Measurements from ENCODE around the gene RTN4IP1. TPM values are rescaled to one million over a fixed set of nuclear protein-coding genes. Genes with fewer than 3 reads are reported as not detected.

Gene RTN4IP1
- total and polyA plus RNA-seq, 2 of the 13 experiments (the other 11 are each of a cell fraction or from before 2014, with no cell fraction given) = 5.5 to 17.2 TPM

- TF ChIP-seq ZNF749 (CRISPR knock-in tag; IDR thresholded peaks at IDR 0.05; ENCODE audit: borderline replicate concordance) = no peak
- TF ChIP-seq HIC2 (CRISPR knock-in tag; IDR thresholded peaks at IDR 0.05; ENCODE audit: low read depth) = no peak
- TF ChIP-seq CHD2 (IDR thresholded peaks at IDR 0.05; ENCODE audit: low read depth, low read length) = no peak
- TF ChIP-seq, protein P1, sequence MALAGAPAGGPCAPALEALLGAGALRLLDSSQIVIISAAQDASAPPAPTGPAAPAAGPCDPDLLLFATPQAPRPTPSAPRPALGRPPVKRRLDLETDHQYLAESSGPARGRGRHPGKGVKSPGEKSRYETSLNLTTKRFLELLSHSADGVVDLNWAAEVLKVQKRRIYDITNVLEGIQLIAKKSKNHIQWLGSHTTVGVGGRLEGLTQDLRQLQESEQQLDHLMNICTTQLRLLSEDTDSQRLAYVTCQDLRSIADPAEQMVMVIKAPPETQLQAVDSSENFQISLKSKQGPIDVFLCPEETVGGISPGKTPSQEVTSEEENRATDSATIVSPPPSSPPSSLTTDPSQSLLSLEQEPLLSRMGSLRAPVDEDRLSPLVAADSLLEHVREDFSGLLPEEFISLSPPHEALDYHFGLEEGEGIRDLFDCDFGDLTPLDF (CRISPR knock-in tag; IDR thresholded peaks at IDR 0.05) = no peak
- TF ChIP-seq ZSCAN30 (CRISPR knock-in tag; IDR thresholded peaks at IDR 0.05) = no peak
- no peak for TF ChIP-seq HDAC1 (CRISPR knock-in tag; IDR thresholded peaks at IDR 0.05)
Measured at GRCh38 chr6:106546261-106546690, 83.0 kb downstream of the RTN4IP1 start (continued).

DNA sequence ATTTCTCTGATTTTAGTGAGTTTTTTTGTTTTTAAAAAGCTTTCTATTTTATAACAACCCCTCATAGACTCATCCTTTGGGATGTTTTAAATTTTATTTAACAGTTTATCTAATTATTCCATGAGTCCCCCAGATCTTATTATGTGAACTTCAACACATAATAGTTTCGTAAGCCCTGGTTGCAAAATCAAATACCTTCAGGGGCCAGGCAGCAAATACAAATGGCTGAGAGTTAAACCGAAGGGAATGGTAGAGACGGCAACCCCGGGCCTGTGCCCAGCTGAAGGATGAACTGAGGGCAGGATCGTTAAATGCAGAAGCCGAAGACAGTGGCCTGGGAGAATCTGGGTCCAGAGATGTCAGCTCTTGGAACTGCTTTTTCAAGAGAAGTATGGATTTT, 88.4 kb downstream of the RTN4IP1 start:
- no peaks in the 10 kb centered on the region for H4K20me1 ChIP-seq (ENCODE audit: insufficient read depth, low read length)
- ChIA-PET CTCF (ENCODE audit: low intra/inter-chr PET ratio, low total read pairs) (no interaction called here), POLR2A (no interaction called here)
- H3K27ac ChIP-seq (ENCODE audit: extremely low read length, insufficient read depth, low read length) = peak overlapping the region; percentile 72
- ATAC-seq (peak; percentile 83), DNase-seq (ENCODE audit: low spot score) (peak; percentile 80), FAIRE-seq (no peak)
- H2AFZ ChIP-seq (ENCODE audit: low read length) = no peak overlapping the region
- H3K9ac ChIP-seq (ENCODE audit: insufficient read depth, low read depth, low read length) = no peak overlapping the region
- peaks cover 5 to 15% of the 10 kb centered on the region in 2 experiments; a peak in 3 of 5 replicates for H3K36me3 ChIP-seq (replicated peaks in 1 of 2; ENCODE audit: control insufficient read depth in 1 of 2, insufficient read depth in 2 of 2, low read length in 2 of 2)
- H3K4me2 ChIP-seq (ENCODE audit: low read depth, low read length) = peak overlapping the region; percentile 49
- H3K9me3 ChIP-seq (ENCODE audit: low read length) = no peaks in the 10 kb centered on the region
- H3K27me3 ChIP-seq (ENCODE audit: control insufficient read depth in 1 of 2, insufficient read depth in 2 of 2, low read length in 2 of 2) = no peaks in the 10 kb centered on the region
- BruUV-seq (replicated peaks) = no TSS peak
- in situ Hi-C loops (cut with HindIII; ENCODE audit: extremely low pct_ligation_motif_present, low pct_unique_long_range_greater_than_20kb) (no loop called here), intact Hi-C loops (cut with micrococcal nuclease; ENCODE audit: unreplicated experiment) (no loop called here)
- H3K4me3 ChIP-seq (replicated peaks in 1 of 3; ENCODE audit: insufficient read depth in 1 of 3, low read depth in 2 of 3, low read length in 3 of 3) = no peak overlapping the region
- WGBS (ENCODE audit: low lambda C conversion rate) = 16% methylated on average over 6 of the region's 6 CpGs
- peaks cover 34% of the 10 kb centered on the region for H3K4me1 ChIP-seq (ENCODE audit: insufficient read depth, low read length)
- no peaks in the 10 kb centered on the region for H3K79me2 ChIP-seq (ENCODE audit: insufficient read depth, low read length)
- TF ChIP-seq SRSF4 (IDR thresholded peaks at IDR 0.05; ENCODE audit: low read depth, low read length, poor library complexity, severe bottlenecking) = no peak
- no peak for TF ChIP-seq HOXA9 (CRISPR knock-in tag; IDR thresholded peaks at IDR 0.05; ENCODE audit: borderline replicate concordance)
- 0 out of 2 replicates have a peak, but pooled peaks have one; percentile 46 for TF ChIP-seq HMG20B (CRISPR knock-in tag; conservative IDR thresholded peaks at IDR 0.05)
- no peak for TF ChIP-seq SMARCE1 (IDR thresholded peaks at IDR 0.05; ENCODE audit: borderline replicate concordance)
- no peak for TF ChIP-seq ZNF556 (CRISPR knock-in tag; IDR thresholded peaks at IDR 0.05; ENCODE audit: borderline replicate concordance)
- no peak for TF ChIP-seq EED (CRISPR knock-in tag; IDR thresholded peaks at IDR 0.05)
- no peak for TF ChIP-seq REL (CRISPR knock-in tag; conservative IDR thresholded peaks at IDR 0.05)
- no peak for TF ChIP-seq ETS1 (CRISPR knock-in tag; IDR thresholded peaks at IDR 0.05)
- no peak for TF ChIP-seq PHB2 (IDR thresholded peaks at IDR 0.05; ENCODE audit: partially characterized antibody)
- TF ChIP-seq TARDBP (CRISPR knock-in tag; IDR thresholded peaks at IDR 0.05) = 0 out of 2 replicates have a peak, but pooled peaks have one; percentile 14
- no peak for TF ChIP-seq ZNF160 (CRISPR knock-in tag; IDR thresholded peaks at IDR 0.05)

All from HepG2 (cell line).